PC-9 (cell line): ENCODE data around the gene TRAPPC8. TPM values are rescaled to one million over a fixed set of nuclear protein-coding genes. Genes with fewer than 3 reads are reported as not detected.
"Not testable (repeated sequence)": the region's sequence is repeated elsewhere in the genome, so short reads cannot be mapped to it uniquely, and the experiment has no call there.

Experiments
- BruUV-seq: library from RNA; stranded (reverse); fragments of 400-500 nt; replicated peaks from 2 replicates; lab custom pipeline; 2021; lab: Mats Ljungman, UMichigan
- CTCF ChIA-PET: fragments of 300-600 bp; sonication (Branson Sonifier 250); formaldehyde crosslinking; loops from one replicate; lab custom pipeline; 2022; ENCODE audit warnings: antibody characterized with exemption; lab: Charles Lee
- POLR2A ChIA-PET: fragments of 300-600 bp; sonication (Branson Sonifier 250); formaldehyde crosslinking; loops from one replicate; lab custom pipeline; 2022; ENCODE audit warnings: antibody characterized with exemption; ENCODE audit not compliant: unreplicated experiment; lab: Charles Lee
- DNase-seq, 2 experiments: peaks; one replicate each; pipeline versions ENCODE4 v3.0.0 to v3.0.0-alpha.2; 2015 to 2022; ENCODE audit warnings: mixed read lengths in 1 of 2
- H2AFZ ChIP-seq: fragments of 200-600 bp; sonication (generic); 2 replicates; pipeline ENCODE4 v1.8.1; 2017; ENCODE audit warnings: antibody characterized with exemption
- H3F3A ChIP-seq: fragments of 200-600 bp; sonication (generic); 2 replicates; pipeline ENCODE4 v1.8.1; 2017; ENCODE audit warnings: antibody characterized with exemption, mild to moderate bottlenecking, low read depth; ENCODE audit not compliant: insufficient read depth
- H3K27ac ChIP-seq: fragments of 200-600 bp; sonication (generic); 2 replicates; pipeline ENCODE4 v1.6.1; 2016; ENCODE audit warnings: mixed run types
- H3K27me3 ChIP-seq: fragments of 200-600 bp; sonication (generic); 2 replicates; pipeline ENCODE4 v1.6.1; 2016; ENCODE audit warnings: low read depth, mixed run types; ENCODE audit not compliant: insufficient read depth
- H3K36me3 ChIP-seq: fragments of 200-600 bp; sonication (generic); 2 replicates; pipeline ENCODE4 v1.6.1; 2016; ENCODE audit warnings: low read depth, mixed run types
- H3K4me1 ChIP-seq: fragments of 200-600 bp; sonication (generic); replicated peaks from 2 replicates; pipeline ENCODE4 v1.6.1; 2016; ENCODE audit warnings: mixed run types; ENCODE audit not compliant: insufficient read depth
- H3K4me2 ChIP-seq: fragments of 200-600 bp; sonication (generic); 2 replicates; pipeline ENCODE4 v1.6.1; 2017; ENCODE audit warnings: mixed run types
- H3K4me3 ChIP-seq: fragments of 200-600 bp; sonication (generic); 2 replicates; pipeline ENCODE4 v1.6.1; 2016; ENCODE audit warnings: mixed run types
- H3K79me2 ChIP-seq: fragments of 200-600 bp; sonication (generic); 2 replicates; pipeline ENCODE4 v1.6.1; 2017; ENCODE audit warnings: low read depth, mixed run types
- H3K9me2 ChIP-seq: fragments of 200-600 bp; sonication (generic); 2 replicates; pipeline ENCODE4 v1.8.1; 2017; ENCODE audit warnings: mild to moderate bottlenecking; ENCODE audit not compliant: insufficient read depth
- H3K9me3 ChIP-seq: fragments of 200-600 bp; sonication (generic); 2 replicates; pipeline ENCODE4 v1.8.1; 2016; ENCODE audit warnings: low read depth; ENCODE audit not compliant: insufficient read depth
- H4K20me1 ChIP-seq: fragments of 200-600 bp; sonication (generic); 2 replicates; pipeline ENCODE4 v1.8.1; 2017; ENCODE audit not compliant: insufficient read depth
- CTCF ChIP-seq: fragments of 200-600 bp; sonication (generic); conservative IDR thresholded peaks from 2 replicates; pipeline ENCODE4 v1.6.1; 2017; ENCODE audit warnings: mixed run types, antibody characterized with exemption, mild to moderate bottlenecking, moderate library complexity
- EZH2 ChIP-seq: fragments of 200-600 bp; sonication (generic); IDR thresholded peaks from 2 replicates; pipeline ENCODE4 v1.8.0; 2017; ENCODE audit warnings: antibody characterized with exemption, low read depth
- intact Hi-C: fragments of 100-400 bp; cut with micrococcal nuclease; formaldehyde crosslinking; loops from one replicate; pipeline ENCODE4 v1.10.0; 2022; ENCODE audit not compliant: unreplicated experiment
- total RNA-seq: library from RNA; stranded (reverse); gene quantifications from 2 replicates; pipeline ENCODE4 v1.2.3, GENCODE V29; 2021

TRAPPC8 gene
- total RNA-seq, 1 experiment from 2014 or later, result 20.9 TPM

- no peaks in the 10 kb centered on the region for H3K27me3 ChIP-seq
- no peak overlapping the region for H3K4me3 ChIP-seq
- ChIA-PET CTCF (no interaction called here), POLR2A (no interaction called here)
- no peaks in the 10 kb centered on the region for H3K4me1 ChIP-seq
- H3K79me2 ChIP-seq, result no peaks in the 10 kb centered on the region
- H3K9me2 ChIP-seq, result no peaks in the 10 kb centered on the region
- no peak for DNase-seq
- intact Hi-C loops, result no loop called here
- H3K4me2 ChIP-seq, result no peak overlapping the region
- H3F3A ChIP-seq, result no peaks in the 10 kb centered on the region
- BruUV-seq, result no TSS peak
- no peaks in the 10 kb centered on the region for H3K36me3 ChIP-seq
- TF ChIP-seq CTCF, result no peak
- TF ChIP-seq EZH2, result no peak
- H3K9me3 ChIP-seq, result no peaks in the 10 kb centered on the region
- H3K27ac ChIP-seq, result no peak overlapping the region
- H4K20me1 ChIP-seq, result no peaks in the 10 kb centered on the region
- no peak overlapping the region for H2AFZ ChIP-seq
Measured at GRCh38 chr18:31830686-31831085, 112.2 kb downstream of the TRAPPC8 start.

- Histone ChIP-seq H3K4me1 (no peaks in the 10 kb centered on the region), H3K27ac (no peak overlapping the region), H3K9me3 (no peaks in the 10 kb centered on the region), H3K9me2 (no peaks in the 10 kb centered on the region), H3F3A (no peaks in the 10 kb centered on the region), H3K27me3 (no peaks in the 10 kb centered on the region), H2AFZ (no peak overlapping the region), H3K79me2 (no peaks in the 10 kb centered on the region), H4K20me1 (no peaks in the 10 kb centered on the region), H3K4me3 (no peak overlapping the region), H3K4me2 (no peak overlapping the region), H3K36me3 (no peaks in the 10 kb centered on the region)
- no TSS peak for BruUV-seq
- intact Hi-C loops, result no loop called here
- ChIA-PET CTCF (no interaction called here), POLR2A (no interaction called here)
- TF ChIP-seq CTCF (no peak), EZH2 (no peak)
- no peak for DNase-seq
Measured at GRCh38 chr18:31828613-31829012, 114.3 kb downstream of the TRAPPC8 start.

GRCh38 chr18:31826673-31827325, 116.1 kb downstream of the TRAPPC8 start:
- CTCF ChIA-PET, H3K4me2 ChIP-seq, H3K36me3 ChIP-seq, H3K79me2 ChIP-seq, intact Hi-C loops, H4K20me1 ChIP-seq, H3K9me2 ChIP-seq, H3K27ac ChIP-seq, H2AFZ ChIP-seq, H3K27me3 ChIP-seq, DNase-seq, H3F3A ChIP-seq, H3K4me1 ChIP-seq, BruUV-seq, H3K4me3 ChIP-seq, H3K9me3 ChIP-seq: not testable (repeated sequence)
- POLR2A ChIA-PET, result interaction anchor here (0.5 to 0.6 kb wide), 2 partner anchors 12 to 499 kb away, joined by 3 read pairs; no protein-coding TSS in a partner anchor

- TF ChIP-seq CTCF, result no peak
- TF ChIP-seq EZH2, result no peak
- CTCF ChIA-PET, result no interaction called here
- no peaks in the 10 kb centered on the region for H3K4me1 ChIP-seq
Measured at GRCh38 chr18:31825772-31826171, 117.2 kb downstream of the TRAPPC8 start.

More at GRCh38 chr18:31825772-31826171, 117.2 kb downstream of the TRAPPC8 start:
- Histone ChIP-seq H2AFZ (no peak overlapping the region), H3K27ac (no peak overlapping the region), H3K4me2 (no peak overlapping the region), H3K36me3 (no peaks in the 10 kb centered on the region), H3F3A (no peaks in the 10 kb centered on the region), H3K9me2 (no peaks in the 10 kb centered on the region), H4K20me1 (no peaks in the 10 kb centered on the region), H3K79me2 (no peaks in the 10 kb centered on the region), H3K9me3 (no peaks in the 10 kb centered on the region), H3K27me3 (no peaks in the 10 kb centered on the region), H3K4me3 (no peak overlapping the region)
- no peak for DNase-seq
- POLR2A ChIA-PET, result no interaction called here
- intact Hi-C loops, result no loop called here
- BruUV-seq, result no TSS peak
